Stimulated activated CD4-positive, alpha-beta T cell treated with anti-CD3 and anti-CD28 coated beads, TNF-alpha, amount 100 ng/mL, for 48 hours (primary cell): ENCODE measurements around the gene GLRX2.
A peak's percentile ranks its signal among the peaks of the same experiment; 100 is the strongest.
"Not testable (repeated sequence)": the region's sequence is repeated elsewhere in the genome, so short reads cannot be mapped to it uniquely, and the experiment has no call there.

Experiments
- DNase-seq, 3 donors: peaks; one replicate each; pipeline ENCODE4 v3.0.0-alpha.2; 2020; ENCODE audit warnings: low read depth in 3 of 3

GLRX2 gene, protein sequence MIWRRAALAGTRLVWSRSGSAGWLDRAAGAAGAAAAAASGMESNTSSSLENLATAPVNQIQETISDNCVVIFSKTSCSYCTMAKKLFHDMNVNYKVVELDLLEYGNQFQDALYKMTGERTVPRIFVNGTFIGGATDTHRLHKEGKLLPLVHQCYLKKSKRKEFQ

GRCh38 chr1:193104907-193105820 lies at the start of gene GLRX2:
Gene GLRX2 (minus strand): TSS chr1:193105414. CDS start chr1:193105382, 32 bp downstream.
- DNase-seq, result peak in 2 of 3 donors; percentile 30 to 43

GRCh38 chr1:193144999-193145398 lies 39.8 kb upstream of the GLRX2 start:
- no peak for DNase-seq

DNA sequence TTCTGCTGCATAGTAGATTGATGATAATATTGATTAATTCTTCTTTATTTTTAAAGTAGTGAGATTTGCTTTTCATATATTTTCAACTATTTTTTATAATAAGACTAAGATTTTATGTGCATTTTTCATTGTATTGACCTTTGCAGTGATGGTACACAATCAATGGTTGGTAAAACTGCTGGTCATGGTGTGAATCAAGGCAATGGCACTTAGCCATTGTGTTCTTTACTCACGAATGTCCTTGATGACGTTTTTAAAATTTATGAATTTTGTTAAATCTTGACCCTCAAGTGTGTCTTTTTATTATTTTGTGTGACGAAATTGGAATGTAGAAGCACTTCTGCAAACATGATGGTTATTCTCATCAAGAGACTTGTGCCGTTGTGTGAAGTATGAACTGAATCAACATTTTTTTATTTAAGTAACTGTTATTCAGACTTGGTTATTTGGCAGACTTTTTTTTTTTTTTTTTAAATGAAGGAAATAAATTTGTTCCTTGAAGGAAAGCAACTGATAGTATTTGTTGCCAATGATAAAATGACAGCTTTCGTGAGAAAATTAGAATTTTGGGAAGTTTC lies 39.2 kb upstream of the GLRX2 start:
- no peak for DNase-seq

DNA sequence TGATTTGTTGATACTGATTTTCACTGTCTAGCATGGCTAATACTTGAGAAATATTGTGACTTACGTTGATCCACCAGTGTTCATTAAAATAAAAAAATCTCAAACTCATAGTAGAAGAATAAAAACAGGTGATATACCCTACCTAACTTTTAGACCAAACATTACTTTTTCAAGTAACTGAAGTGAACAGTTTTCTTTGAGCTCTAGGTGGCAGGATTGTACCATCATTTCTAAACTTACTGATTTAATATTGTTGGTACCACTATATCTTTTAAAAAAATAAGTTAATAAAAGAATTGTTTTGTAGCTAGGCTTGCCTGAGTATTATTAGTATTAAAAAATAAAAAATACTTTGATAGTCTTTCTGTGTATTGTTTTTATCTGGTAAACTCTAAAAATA lies 38.1 kb upstream of the GLRX2 start:
- DNase-seq, result no peak

DNA sequence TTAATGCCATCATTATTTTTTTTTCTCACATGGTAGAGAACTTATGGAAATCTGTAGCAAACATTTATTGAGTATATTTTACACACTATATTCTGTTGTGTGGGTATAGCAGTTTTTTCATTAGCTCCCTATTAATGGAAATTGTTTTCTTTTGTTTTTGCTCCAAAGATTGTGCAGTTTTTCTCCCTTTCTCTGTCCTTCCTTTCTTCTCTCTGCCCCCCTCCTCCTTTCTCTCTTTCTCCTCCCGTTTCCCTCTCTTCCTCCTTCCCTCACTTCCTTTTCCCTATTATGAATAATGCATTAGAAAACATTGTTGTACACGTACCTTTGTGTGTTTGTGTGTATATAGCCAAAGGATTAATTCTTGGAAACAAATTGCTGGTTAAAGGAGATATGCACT lies 37.2 kb upstream of the GLRX2 start:
- DNase-seq, result no peak

- DNase-seq, result no peak
These were observed 36.6 kb upstream of the GLRX2 start for GRCh38 chr1:193141804-193142203.

- DNase-seq, result no peak
These were observed 35.0 kb upstream of the GLRX2 start for GRCh38 chr1:193140254-193140653.

- no peak for DNase-seq
These were observed 26.1 kb upstream of the GLRX2 start for GRCh38 chr1:193131266-193131860.

GRCh38 chr1:193125369-193125768 lies 20.2 kb upstream of the GLRX2 start:
- no peak for DNase-seq

- DNase-seq, result no peak
These were observed 18.5 kb upstream of the GLRX2 start for GRCh38 chr1:193123751-193124150.

DNA sequence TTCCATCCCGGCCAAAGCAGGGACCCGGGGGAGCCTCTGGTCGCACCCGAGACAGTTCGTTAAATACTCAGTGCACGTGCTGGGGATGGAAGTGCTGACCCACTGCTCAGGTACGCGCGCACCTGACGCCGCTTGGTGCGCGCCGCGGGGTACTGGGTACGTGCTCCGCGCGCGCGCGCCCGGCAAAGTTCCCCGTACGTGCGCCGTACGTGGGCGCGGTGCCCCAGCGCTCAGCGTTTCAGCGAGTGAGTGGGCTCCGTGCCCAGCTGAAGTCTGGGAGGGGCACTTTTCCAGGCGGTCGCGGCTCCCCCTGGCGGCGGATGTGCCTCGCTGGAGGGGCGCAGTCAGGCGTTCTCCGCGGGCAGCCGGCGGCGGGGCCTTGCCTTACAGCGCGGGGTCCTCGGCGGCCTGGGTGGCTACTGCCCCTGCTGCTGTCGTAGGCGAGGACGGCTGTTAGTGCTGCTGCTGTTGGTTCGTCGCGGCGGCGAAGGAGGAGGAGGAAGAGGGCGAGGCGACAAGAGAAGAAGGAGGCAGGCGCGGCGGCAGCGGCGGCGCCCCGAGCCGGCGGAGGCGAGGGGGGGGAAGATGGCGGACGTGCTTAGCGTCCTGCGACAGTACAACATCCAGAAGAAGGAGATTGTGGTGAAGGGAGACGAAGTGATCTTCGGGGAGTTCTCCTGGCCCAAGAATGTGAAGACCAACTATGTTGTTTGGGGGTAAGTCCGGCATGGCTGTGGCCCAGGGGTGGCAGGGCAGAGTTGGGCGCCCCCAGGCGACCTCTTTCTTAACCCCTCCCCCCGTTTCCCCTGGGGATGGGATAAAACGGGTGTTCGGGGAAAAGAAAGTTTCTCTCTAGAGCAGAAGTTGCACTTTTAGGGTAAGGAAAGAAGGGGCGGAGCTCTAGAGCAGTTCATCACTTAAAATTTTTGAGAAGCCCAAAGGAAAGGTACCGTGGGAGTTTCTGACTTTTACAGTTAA lies 16.7 kb upstream of the GLRX2 start, which contains the start of gene CDC73:
TSS of gene CDC73 (plus strand) at position 416 of the 978 bp plus-strand sequence. CDS start at position 586, 170 bp downstream.
- peak; percentile 97 to 99 (median 98) for DNase-seq

- no peak for DNase-seq
These were observed 15.5 kb upstream of the GLRX2 start for GRCh38 chr1:193120604-193121166.

GRCh38 chr1:193118803-193119730 lies 13.9 kb upstream of the GLRX2 start:
- DNase-seq, result no peak

DNA sequence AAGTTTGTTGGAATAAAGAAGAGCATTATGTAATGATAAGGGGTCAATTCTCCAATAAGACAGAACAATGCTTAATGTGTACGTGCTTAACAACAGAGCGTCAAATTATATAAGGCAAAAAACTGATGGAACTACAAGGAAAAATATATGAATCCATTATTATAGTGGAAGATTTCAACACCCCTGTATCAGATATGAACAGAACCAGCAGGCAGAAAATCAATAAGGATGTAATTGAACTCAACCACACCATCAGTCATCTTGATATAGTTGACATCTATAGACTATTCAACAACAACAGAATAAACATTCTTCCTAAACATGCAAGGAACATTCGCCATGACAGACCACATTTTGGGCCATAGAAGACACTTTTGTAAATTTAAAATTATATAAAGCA lies 13.0 kb upstream of the GLRX2 start:
- no peak for DNase-seq

GRCh38 chr1:193117167-193117566 lies 12.0 kb upstream of the GLRX2 start:
- DNase-seq, result not testable (repeated sequence)

DNA sequence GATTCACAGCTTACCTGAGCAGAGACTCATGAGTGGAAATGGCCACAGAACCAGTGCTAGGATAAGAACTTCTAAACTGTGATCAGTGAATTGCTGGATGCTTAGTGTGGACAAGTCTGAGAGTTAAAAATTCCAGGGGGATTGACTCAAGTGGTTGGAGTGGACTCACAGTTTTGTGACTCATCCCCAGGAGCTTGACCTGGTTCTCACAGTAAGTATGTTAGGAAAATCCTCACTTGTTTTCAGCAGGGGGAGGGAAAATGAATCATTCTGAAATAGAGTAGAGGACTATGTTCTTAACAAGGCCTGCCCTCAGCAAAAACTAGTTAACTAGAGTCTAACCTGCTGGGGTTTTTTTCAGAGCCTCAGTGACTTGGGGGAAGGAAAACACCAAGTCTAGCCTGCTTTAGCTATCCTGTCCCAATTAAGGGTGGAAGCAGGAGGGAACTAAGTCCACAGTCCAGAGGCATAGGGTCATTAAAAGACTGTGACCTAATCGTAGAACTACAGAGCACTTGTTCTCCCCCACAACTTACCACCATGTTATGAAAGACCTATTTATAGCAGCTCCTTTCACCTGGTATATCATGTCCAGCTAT lies 10.5 kb upstream of the GLRX2 start:
- DNase-seq, result no peak

- DNase-seq, result no peak
These were observed 9.4 kb upstream of the GLRX2 start for GRCh38 chr1:193114485-193115095.

DNA sequence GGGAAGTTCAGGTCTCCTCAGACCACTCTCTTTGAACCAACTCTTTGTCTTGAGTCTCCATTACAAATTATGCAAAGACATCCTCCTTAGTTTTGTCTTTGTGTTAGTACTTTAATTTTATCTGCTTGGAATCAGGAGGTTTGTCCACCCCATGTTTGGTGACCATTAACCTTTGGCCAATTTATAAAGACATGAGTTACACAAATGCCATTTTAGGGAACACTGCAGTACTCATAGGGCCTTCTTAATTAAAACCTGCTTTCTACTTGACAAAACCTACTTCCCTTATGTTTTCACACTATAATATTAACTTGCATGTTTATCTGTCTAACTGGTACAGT lies 8.7 kb upstream of the GLRX2 start:
- no peak for DNase-seq
